ENCODE results near the gene ZNF608.

ZNF608 gene

GRCh38 chr5:124745928-124746915 is at the start of gene ZNF608:
ZNF608 (minus strand) TSS chr5:124746639; CDS start chr5:124744989, 1,650 bp downstream.
- in situ Hi-C loops (cut with MboI; ENCODE audit: low sequenced_read_pairs) = no loop called here

- in situ Hi-C loops (cut with MboI; ENCODE audit: low sequenced_read_pairs) = no loop called here
Observed at GRCh38 chr5:124795829-124796228, 49.4 kb upstream of the ZNF608 start.

GRCh38 chr5:124790895-124791732 is 44.7 kb upstream of the ZNF608 start:
- in situ Hi-C loops (cut with MboI; ENCODE audit: low sequenced_read_pairs) = no loop called here

GRCh38 chr5:124790301-124790894 is 44.0 kb upstream of the ZNF608 start:
- in situ Hi-C loops (cut with MboI; ENCODE audit: low sequenced_read_pairs) = no loop called here

- in situ Hi-C loops (cut with MboI; ENCODE audit: low sequenced_read_pairs) = no loop called here
Observed at GRCh38 chr5:124789104-124789605, 42.7 kb upstream of the ZNF608 start.

GRCh38 chr5:124783794-124784193 is 37.4 kb upstream of the ZNF608 start:
- in situ Hi-C loops (cut with MboI; ENCODE audit: low sequenced_read_pairs) = no loop called here

- in situ Hi-C loops (cut with MboI; ENCODE audit: low sequenced_read_pairs) = no loop called here
Observed at GRCh38 chr5:124783285-124783684, 36.8 kb upstream of the ZNF608 start.

- in situ Hi-C loops (cut with MboI; ENCODE audit: low sequenced_read_pairs) = no loop called here
Observed at GRCh38 chr5:124782262-124782661, 35.8 kb upstream of the ZNF608 start.

- in situ Hi-C loops (cut with MboI; ENCODE audit: low sequenced_read_pairs) = no loop called here
Observed at GRCh38 chr5:124780011-124780410, 33.6 kb upstream of the ZNF608 start.

GRCh38 chr5:124773315-124774311 is 27.2 kb upstream of the ZNF608 start:
- in situ Hi-C loops (cut with MboI; ENCODE audit: low sequenced_read_pairs) = no loop called here

GRCh38 chr5:124772457-124773200 is 26.2 kb upstream of the ZNF608 start:
- in situ Hi-C loops (cut with MboI; ENCODE audit: low sequenced_read_pairs) = no loop called here

- in situ Hi-C loops (cut with MboI; ENCODE audit: low sequenced_read_pairs) = no loop called here
Observed at GRCh38 chr5:124771761-124772160, 25.3 kb upstream of the ZNF608 start.

GRCh38 chr5:124764992-124765611 is 18.7 kb upstream of the ZNF608 start:
- in situ Hi-C loops (cut with MboI; ENCODE audit: low sequenced_read_pairs) = no loop called here

GRCh38 chr5:124764585-124764984 is 18.1 kb upstream of the ZNF608 start:
- in situ Hi-C loops (cut with MboI; ENCODE audit: low sequenced_read_pairs) = no loop called here

GRCh38 chr5:124761010-124761409 is 14.6 kb upstream of the ZNF608 start:
- in situ Hi-C loops (cut with MboI; ENCODE audit: low sequenced_read_pairs) = no loop called here

GRCh38 chr5:124760608-124761007 is 14.2 kb upstream of the ZNF608 start:
- in situ Hi-C loops (cut with MboI; ENCODE audit: low sequenced_read_pairs) = no loop called here

GRCh38 chr5:124755565-124755964 is 9.1 kb upstream of the ZNF608 start:
- in situ Hi-C loops (cut with MboI; ENCODE audit: low sequenced_read_pairs) = no loop called here

- in situ Hi-C loops (cut with MboI; ENCODE audit: low sequenced_read_pairs) = no loop called here
Observed at GRCh38 chr5:124755041-124755440, 8.6 kb upstream of the ZNF608 start.

Data from HL-60/S4 treated with retinoic acid at 250 ng/mL for 4 days and 3 days (cell line).